Smooth muscle cell (in vitro differentiated cells): ENCODE results near the gene MRPL51. TPM values are rescaled to one million over a fixed set of nuclear protein-coding genes. Genes with fewer than 3 reads are reported as not detected.

ENCODE experiments used
- DNase-seq: peaks from one replicate; lab custom pipeline; 2025; ENCODE audit not compliant: unreplicated experiment; lab: John Stamatoyannopoulos, UW
- H2AFZ ChIP-seq: fragments of 200-600 bp; sonication (generic); 2 replicates; pipeline ENCODE4 v1.6.0; 2016; ENCODE audit warnings: antibody characterized with exemption, low read depth, mild to moderate bottlenecking
- H3F3A ChIP-seq: fragments of 200-600 bp; sonication (generic); 2 replicates; pipeline ENCODE4 v1.6.0; 2017; ENCODE audit warnings: antibody characterized with exemption, low read depth
- H3K27ac ChIP-seq: fragments of 200-600 bp; sonication (generic); 2 replicates; pipeline ENCODE4 v1.5.1; 2016; ENCODE audit warnings: low read depth, mild to moderate bottlenecking
- H3K27me3 ChIP-seq: fragments of 200-600 bp; sonication (generic); 2 replicates; pipeline ENCODE4 v1.6.1; 2016; ENCODE audit warnings: low read depth, mild to moderate bottlenecking
- H3K36me3 ChIP-seq: fragments of 200-600 bp; sonication (generic); 2 replicates; pipeline ENCODE4 v1.5.1; 2016; ENCODE audit warnings: low read depth
- H3K4me1 ChIP-seq: fragments of 200-600 bp; sonication (generic); 2 replicates; pipeline ENCODE4 v1.5.1; 2016; ENCODE audit warnings: low read depth
- H3K4me2 ChIP-seq: fragments of 200-600 bp; sonication (generic); 2 replicates; pipeline ENCODE4 v1.6.0; 2016; ENCODE audit warnings: mild to moderate bottlenecking
- H3K4me3 ChIP-seq: fragments of 200-600 bp; sonication (generic); 2 replicates; pipeline ENCODE4 v1.5.1; 2016; ENCODE audit warnings: mild to moderate bottlenecking
- H3K79me2 ChIP-seq: fragments of 200-600 bp; sonication (generic); 2 replicates; pipeline ENCODE4 v1.6.0; 2016; ENCODE audit warnings: low read depth, mild to moderate bottlenecking
- H3K9ac ChIP-seq: fragments of 200-600 bp; sonication (generic); 2 replicates; pipeline ENCODE4 v1.6.0; 2016; ENCODE audit warnings: low read depth
- H3K9me3 ChIP-seq: fragments of 200-600 bp; sonication (generic); replicated peaks from 2 replicates; pipeline ENCODE4 v1.5.1; 2016; ENCODE audit warnings: low read depth
- H4K20me1 ChIP-seq: fragments of 200-600 bp; sonication (generic); 2 replicates; pipeline ENCODE4 v1.6.0; 2016; ENCODE audit warnings: low read depth
- WGBS: methylation state at CpG from one replicate; pipeline ENCODE4 v1.1.7; 2016; ENCODE audit warnings: low lambda C conversion rate; 5-methylcytosine and 5-hydroxymethylcytosine counted together
- polyA plus RNA-seq: library from polyadenylated mRNA; unstranded; fragments of >200 nt; fragmentation: Nextera tagmentation; extraction: Ambion mirVana; gene quantifications from 2 replicates; pipeline ENCODE4 v1.2.1, GENCODE V29; 2016
- total RNA-seq: library from RNA; depleted of rRNA; stranded (reverse); fragments of >200 nt; gene quantifications from 2 replicates; pipeline ENCODE4 v1.2.3, GENCODE V29; 2014
- TF ChIP-seq, protein P1 (sequence below): fragments of 200-600 bp; sonication (generic); IDR thresholded peaks from 2 replicates; pipeline ENCODE4 v1.5.1; 2017; ENCODE audit warnings: borderline replicate concordance, mild to moderate bottlenecking, antibody characterized with exemption; ENCODE audit not compliant: insufficient read depth, poor library complexity, severe bottlenecking

The MRPL51 gene
- total and polyA plus RNA-seq, 2 experiments from 2014 or later: 126 to 364 TPM

DNA sequence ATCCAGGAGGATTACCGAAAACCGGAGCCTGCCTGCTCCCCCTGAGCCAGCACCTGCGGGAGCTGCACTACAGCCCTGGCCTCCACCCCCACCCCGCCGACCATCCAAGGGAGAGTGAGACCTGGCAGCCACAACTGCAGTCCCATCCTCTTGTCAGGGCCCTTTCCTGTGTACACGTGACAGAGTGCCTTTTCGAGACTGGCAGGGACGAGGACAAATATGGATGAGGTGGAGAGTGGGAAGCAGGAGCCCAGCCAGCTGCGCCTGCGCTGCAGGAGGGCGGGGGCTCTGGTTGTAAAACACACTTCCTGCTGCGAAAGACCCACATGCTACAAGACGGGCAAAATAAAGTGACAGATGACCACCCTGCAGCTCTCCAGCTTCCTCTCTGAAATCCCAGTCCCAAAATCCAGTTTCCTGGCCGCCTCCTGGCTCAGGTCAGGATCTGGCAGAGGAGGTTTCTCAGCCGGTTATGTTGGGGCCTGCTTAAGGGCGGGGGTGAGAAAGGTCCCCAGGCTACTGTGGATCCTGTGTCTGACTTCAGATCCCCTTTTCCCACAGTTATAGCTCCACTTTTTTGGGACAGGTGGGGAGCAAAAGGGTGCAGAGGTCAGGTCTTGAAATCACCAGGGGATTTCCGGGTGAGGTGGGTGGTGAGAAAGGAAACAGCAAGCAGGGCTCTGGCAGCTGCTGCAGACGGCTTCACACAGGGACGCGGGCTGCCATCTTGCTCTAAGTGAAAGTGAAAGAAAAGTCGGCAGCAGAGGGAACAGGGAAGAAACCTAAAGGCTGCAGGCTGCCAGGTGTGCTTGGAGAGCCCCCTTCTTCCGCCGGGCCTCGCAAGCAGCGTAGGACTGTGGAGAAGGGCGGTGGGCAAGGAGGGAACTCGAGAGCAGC lies 41.5 kb downstream of the MRPL51 start, which contains the start of gene TAPBPL:
TAPBPL (plus strand) TSS at position 695 of the 897 bp plus-strand sequence. CDS start 207 bp downstream, outside the sequence.
- peak; percentile 31 for DNase-seq
- H3K36me3 ChIP-seq: no peaks in the 10 kb centered on the region
- WGBS: 36% methylated on average over 27 of the region's 27 CpGs

DNA sequence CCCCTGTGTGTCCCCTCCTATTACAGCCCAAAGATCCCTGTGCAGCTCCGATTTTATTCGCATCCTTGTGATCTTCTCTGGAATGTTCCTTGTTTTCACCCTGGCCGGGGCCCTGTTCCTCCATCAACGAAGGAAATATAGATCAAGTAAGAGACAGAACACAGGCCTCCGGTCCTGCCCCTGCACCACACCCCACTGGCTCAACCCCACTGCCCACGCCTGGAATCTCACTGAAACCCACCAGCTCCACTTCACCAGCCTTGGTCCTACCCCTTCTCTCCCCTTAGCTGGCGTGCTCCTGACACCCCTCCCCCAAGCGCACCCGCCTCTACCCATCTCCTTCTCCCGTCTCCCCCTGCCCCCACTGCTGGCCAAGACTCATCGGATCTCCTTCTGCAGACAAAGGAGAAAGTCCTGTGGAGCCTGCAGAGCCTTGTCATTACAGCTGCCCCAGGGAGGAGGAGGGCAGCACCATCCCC lies 42.2 kb downstream of the MRPL51 start:
- no peaks in the 10 kb centered on the region for H3F3A ChIP-seq
- H3K9me3 ChIP-seq: no peaks in the 10 kb centered on the region
- no peaks in the 10 kb centered on the region for H3K36me3 ChIP-seq
- peak overlapping the region; percentile 55 for H3K4me3 ChIP-seq
- TF ChIP-seq, protein P1, sequence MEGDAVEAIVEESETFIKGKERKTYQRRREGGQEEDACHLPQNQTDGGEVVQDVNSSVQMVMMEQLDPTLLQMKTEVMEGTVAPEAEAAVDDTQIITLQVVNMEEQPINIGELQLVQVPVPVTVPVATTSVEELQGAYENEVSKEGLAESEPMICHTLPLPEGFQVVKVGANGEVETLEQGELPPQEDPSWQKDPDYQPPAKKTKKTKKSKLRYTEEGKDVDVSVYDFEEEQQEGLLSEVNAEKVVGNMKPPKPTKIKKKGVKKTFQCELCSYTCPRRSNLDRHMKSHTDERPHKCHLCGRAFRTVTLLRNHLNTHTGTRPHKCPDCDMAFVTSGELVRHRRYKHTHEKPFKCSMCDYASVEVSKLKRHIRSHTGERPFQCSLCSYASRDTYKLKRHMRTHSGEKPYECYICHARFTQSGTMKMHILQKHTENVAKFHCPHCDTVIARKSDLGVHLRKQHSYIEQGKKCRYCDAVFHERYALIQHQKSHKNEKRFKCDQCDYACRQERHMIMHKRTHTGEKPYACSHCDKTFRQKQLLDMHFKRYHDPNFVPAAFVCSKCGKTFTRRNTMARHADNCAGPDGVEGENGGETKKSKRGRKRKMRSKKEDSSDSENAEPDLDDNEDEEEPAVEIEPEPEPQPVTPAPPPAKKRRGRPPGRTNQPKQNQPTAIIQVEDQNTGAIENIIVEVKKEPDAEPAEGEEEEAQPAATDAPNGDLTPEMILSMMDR: no peak
- no peak overlapping the region for H2AFZ ChIP-seq
- no peaks in the 10 kb centered on the region for H3K79me2 ChIP-seq
- H3K27me3 ChIP-seq: no peaks in the 10 kb centered on the region
- no peaks in the 10 kb centered on the region for H4K20me1 ChIP-seq
- peak overlapping the region; percentile 50 for H3K27ac ChIP-seq
- peaks cover 33% of the 10 kb centered on the region for H3K4me1 ChIP-seq
- WGBS: 35% methylated on average over 11 of the region's 11 CpGs
- no peak overlapping the region for H3K9ac ChIP-seq
- peak overlapping the region; percentile 87 for H3K4me2 ChIP-seq
- DNase-seq: no peak

More for the DNA sequence above, 41.5 kb downstream of the MRPL51 start, which contains the start of gene TAPBPL:
- H3K4me1 ChIP-seq: peaks cover 33% of the 10 kb centered on the region
- TF ChIP-seq, protein P1: no peak
- H2AFZ ChIP-seq: peak within 1 kb of the TSS; percentile 58
- H3K79me2 ChIP-seq: no peaks in the 10 kb centered on the region
- H3K9me3 ChIP-seq: no peaks in the 10 kb centered on the region
- H3K9ac ChIP-seq: no peak within 1 kb of the TSS
- no peaks in the 10 kb centered on the region for H4K20me1 ChIP-seq
- H3K27ac ChIP-seq: peak within 1 kb of the TSS; percentile 50
- peak within 1 kb of the TSS; percentile 55 for H3K4me3 ChIP-seq
- H3K27me3 ChIP-seq: no peaks in the 10 kb centered on the region
- peak within 1 kb of the TSS; percentile 87 for H3K4me2 ChIP-seq
- H3F3A ChIP-seq: no peaks in the 10 kb centered on the region

DNA sequence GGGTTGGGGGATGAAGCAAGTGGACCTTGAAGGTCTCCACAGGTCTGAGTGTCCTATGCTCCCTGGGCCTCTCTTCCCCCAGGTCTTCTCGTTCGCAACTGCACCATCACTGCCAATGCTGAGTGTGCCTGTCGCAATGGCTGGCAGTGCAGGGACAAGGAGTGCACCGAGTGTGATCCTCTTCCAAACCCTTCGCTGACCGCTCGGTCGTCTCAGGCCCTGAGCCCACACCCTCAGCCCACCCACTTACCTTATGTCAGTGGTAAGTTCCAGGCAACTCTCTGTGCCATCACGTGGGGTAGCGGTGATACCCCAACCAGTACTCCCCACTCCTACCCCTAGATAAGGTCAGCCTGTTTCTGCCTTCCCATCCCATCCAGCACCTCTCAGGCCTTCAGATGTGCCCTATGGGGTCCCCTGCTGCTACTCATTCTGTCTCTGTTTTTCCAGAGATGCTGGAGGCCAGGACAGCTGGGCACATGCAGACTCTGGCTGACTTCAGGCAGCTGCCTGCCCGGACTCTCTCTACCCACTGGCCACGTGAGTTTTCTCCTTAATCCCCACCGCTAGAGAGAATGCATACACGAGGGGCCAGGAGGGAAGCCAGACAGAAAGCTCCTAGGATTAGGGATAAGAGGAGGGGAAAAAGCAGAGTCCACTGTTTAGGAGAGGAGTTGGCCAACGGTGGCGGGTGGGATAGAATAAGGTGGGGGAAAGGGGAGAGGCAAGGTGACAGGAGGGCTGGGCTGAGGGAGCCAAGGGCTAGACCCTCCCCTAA lies 42.8 kb downstream of the MRPL51 start:
- WGBS: 62% methylated on average over 16 of the region's 16 CpGs
- TF ChIP-seq, protein P1: no peak
- H2AFZ ChIP-seq: no peak overlapping the region
- H3K79me2 ChIP-seq: no peaks in the 10 kb centered on the region
- peaks cover 33% of the 10 kb centered on the region for H3K4me1 ChIP-seq
- no peaks in the 10 kb centered on the region for H3K36me3 ChIP-seq
- H3K4me2 ChIP-seq: peak overlapping the region; percentile 87
- no peaks in the 10 kb centered on the region for H4K20me1 ChIP-seq
- H3K4me3 ChIP-seq: peak overlapping the region; percentile 55
- no peaks in the 10 kb centered on the region for H3K27me3 ChIP-seq
- no peak overlapping the region for H3K9ac ChIP-seq
- no peak for DNase-seq
- H3K9me3 ChIP-seq: no peaks in the 10 kb centered on the region
- peak overlapping the region; percentile 11 for H3K27ac ChIP-seq
- H3F3A ChIP-seq: no peaks in the 10 kb centered on the region
